GM19025 (cell line): ENCODE measurements around the gene TBC1D21.

Experiments used
- ATAC-seq: cut with Tn5 transposase; IDR thresholded peaks from one replicate; pipeline ENCODE4 v1.9.1; 2021; ENCODE audit warnings: mild to moderate bottlenecking, low read depth, moderate library complexity; ENCODE audit not compliant: unreplicated experiment

TBC1D21 gene, protein sequence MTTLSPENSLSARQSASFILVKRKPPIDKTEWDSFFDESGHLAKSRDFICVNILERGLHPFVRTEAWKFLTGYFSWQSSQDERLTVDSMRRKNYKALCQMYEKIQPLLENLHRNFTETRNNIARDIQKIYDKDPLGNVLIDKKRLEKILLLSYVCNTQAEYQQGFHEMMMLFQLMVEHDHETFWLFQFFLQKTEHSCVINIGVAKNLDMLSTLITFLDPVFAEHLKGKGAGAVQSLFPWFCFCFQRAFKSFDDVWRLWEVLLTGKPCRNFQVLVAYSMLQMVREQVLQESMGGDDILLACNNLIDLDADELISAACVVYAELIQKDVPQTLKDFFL

DNA sequence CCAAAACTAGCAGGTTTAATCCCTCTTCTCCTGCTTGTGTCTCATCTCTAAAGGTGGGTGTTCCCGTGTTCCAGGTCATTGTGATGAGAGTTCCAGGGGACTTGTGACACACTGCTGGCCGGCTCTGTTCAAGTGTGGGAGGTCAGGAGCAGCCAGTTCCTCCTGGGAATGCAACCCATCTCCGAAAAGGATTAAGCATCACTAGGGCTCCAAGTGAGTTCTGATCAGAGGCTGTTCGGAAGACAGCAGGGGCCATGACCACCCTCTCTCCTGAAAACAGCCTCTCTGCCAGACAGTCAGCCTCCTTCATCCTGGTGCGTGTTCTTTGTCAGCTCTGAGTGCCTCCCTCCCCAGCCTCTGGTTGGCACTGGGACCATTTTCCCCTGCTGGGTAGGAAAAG lies at the start of gene TBC1D21:
TSS of gene TBC1D21 (plus strand) at position 109 of the 400 bp plus-strand sequence. CDS start at position 255, 146 bp downstream.
- no peak for ATAC-seq

DNA sequence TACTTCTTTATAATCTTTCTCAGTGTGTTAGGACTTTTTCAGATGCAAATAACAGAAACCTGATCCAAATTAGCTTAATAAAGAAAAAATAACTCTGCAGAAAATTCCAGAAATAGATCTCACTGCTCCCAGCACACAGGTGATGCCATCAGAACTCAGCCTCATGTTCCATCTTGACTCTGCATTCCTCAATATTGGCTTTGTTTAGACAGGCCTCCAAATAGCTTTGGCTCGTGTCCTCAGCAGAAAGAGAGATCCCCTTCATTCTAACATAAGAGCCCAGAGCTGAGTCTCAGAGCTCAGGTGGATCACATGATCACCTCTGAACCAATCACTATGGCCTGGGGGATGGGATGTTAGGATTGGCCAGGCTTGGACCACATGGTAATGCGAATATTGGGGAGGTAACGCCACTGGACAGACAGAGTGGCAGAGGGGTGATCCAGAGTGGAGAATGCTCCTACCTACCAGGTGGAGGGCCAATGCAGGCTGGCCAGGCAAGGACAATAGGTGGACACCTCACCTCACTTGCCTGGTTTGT lies 46.6 kb upstream of the TBC1D21 start:
- no peak for ATAC-seq

DNA sequence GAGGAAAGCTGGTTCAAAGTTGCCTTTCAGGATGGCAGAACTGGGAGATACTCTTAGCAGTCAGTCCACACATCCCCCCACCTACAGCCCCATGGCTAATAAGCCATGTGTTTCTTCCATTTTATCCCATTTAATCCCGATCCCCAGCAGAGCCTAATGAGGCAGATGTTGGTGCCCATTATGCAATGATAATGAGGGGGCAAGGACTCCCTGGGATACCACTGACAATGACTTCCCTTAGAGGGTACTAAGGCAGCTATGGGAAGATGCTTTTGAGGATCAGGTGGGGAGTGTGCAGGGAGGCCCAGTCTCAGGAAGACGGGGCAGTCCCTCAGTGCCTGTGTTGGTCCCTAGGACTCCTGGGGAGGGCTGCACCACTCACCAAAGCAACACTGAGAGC lies 43.8 kb upstream of the TBC1D21 start:
- no peak for ATAC-seq

DNA sequence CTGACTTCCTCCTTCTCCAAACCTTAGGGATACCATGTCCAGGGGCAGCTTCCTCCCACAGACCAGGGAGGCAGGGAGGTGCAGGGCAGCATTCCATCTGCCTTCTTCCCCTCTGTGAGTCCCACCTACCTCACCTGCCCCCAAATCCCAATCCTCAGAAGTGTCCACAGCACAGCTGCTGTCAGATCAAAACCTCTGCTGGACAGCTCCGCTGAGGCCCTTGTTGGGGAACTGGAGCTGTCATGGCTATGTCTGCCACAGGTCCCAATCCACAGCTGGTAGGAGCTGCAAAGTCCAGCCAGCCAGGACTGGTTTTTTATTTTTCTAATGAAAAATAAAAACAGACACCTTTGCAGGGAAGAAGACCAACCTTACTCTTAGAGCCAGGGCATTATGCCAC lies 40.7 kb upstream of the TBC1D21 start:
- ATAC-seq, result no peak

DNA sequence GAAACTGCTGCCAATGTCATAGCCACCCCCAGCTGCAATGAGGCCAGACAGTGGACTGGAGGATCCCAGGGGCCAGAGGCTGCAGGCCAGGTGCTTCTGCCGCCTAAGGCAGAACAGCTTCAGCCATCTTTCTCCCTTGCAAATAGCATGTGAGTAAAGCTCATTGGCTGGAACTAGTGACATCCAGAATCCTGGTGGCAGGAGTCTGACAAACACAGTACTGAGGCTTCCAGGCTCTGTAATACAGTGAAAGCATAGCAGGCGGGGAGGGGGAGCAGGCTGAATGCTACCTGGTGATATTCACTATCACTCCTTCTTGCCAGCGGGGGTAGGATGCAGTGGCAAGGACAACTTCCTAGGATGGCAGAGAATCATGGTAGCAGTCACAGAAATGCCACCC lies 36.5 kb upstream of the TBC1D21 start:
- no peak for ATAC-seq

DNA sequence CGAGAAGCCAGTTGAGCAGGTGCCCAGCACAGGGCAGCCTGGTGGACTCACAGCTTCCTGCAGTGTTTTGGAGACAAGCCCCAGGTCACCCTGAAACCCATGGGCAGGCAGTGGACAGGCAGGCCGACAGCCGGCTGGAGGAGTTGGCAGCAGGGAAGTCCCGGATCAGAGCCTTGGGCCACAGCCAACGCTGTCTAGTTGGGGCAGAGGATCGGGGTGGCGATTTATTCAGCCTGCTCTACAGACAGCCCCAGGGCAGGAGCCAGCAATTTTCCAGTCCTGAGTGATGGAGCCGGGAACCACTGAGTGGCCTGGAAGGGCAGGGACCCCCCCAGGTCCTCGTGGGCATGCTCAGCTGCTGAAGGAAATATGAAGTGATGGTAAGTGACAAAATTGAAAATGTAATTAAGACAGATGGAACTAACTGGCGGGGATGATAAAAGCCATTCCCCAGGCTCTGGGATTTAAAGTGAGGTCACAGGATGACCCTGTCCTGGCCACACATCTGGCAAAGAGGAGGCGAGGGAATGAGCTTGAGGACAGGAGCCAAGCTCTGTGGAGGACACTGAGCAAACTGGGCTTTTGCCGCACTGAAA lies 34.4 kb upstream of the TBC1D21 start:
- no peak for ATAC-seq

DNA sequence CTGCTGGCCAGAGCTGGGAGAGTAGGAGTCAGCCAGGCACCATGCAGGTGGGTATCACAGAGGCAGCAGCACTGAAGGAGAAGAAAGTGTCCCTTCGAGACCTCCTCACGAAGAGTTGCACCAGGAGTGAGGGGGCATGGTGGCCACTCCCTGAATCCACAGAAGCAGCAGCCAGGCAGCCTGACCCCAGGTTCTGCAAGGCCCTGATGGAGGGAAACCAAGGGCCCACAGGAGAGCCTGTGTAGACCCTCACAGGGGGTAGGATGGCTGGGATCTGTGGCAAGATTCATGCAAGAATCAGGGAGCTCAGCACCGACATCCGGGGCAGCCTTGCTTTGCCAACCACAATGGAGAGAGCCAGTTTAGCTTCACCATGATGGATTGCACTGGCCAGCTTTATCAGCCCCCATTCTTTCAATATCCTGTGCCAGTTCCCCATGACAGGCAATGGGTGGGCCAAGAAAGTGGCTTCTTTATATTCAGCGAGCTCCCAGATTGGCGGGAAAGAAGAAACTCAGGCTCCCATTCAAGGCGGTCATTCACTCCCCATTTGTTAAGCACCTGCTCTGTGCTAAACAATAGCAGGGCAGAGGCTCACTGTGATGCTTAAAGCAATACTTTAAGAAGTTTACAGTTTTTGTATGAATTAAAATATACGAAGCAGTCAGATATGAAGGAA lies 33.5 kb upstream of the TBC1D21 start:
- no peak for ATAC-seq

DNA sequence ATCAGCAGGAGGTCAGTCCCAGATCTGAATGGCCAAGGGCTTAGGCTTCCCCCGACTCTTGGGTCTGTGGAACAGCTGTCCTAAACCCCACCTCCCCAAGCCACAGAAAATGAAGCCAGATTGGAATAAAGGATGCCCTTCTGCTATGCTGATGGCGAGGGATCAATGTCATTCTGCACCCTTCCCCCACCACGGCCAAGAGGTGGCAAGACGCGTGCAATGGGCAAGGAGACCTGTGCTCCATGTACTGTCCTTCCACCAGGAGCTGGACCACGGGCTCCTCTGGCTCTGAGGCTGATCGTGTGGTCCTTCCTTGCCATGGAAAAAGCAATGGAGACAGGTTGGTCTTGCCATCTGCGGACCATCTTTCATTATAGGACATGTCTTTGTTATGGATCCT lies 32.6 kb upstream of the TBC1D21 start:
- no peak for ATAC-seq

DNA sequence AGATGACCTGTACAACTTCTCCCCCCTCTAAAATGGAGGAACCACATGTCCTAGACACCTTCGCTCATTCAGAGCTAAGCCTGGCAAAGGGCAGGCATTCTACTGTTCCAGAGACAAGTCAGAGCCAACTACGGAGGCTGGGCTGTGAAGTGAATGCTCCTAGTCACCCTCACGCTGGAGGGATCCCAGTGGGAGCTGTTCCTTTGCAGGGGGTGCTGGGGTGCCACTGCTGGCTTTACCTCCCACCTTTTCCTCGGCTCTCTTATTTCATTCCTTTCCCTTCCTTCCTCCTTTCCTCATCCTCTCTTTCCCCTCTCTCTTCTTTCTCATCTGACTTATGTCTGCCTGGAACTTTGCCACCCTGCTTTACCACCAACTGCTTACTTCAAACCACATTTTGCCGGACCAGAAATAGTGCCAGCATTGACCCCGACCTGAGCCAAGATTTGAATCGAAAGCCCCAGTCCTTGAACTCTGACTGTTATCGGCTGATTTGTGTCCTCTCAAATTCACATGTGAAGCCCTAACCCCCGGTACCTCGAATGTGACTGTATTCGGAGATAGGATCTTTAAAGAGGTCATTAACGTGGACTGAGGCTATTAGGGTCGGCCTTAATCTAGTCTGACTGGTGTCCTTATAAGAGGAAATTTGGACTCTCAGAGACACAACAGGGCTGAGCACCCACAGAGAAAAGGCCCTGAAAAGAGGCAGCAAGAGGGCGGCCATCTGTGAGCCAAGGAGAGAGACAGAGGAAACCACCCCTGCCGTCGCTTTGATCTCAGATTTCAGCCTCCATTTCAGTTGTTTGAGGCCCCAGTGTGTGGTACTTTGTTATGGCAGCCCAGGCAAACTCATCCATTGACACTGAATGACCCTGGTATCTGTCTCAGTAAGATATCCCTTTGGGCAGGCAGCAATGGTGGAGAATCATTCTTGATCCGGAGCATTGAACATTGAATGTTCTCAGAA lies 31.3 kb upstream of the TBC1D21 start:
- ATAC-seq, result no peak

DNA sequence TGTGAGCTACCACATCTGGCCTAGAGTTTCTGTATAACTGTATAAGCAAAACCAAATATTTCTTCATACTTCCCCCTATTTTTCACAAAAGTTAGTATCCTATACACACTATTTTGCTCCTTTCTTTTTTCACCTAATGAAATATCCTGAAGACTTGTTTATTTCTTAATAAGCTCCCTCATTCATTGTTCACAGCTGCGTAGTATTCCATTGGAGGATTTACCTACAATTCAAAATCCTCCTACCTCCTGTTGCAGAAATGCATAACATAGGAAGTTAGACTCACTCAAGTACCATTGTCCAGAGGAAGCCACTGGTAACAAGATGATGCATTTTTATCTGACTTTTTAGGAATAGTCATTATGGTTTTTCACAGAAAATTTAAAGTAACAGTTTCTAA lies 29.6 kb upstream of the TBC1D21 start:
- ATAC-seq, result no peak

DNA sequence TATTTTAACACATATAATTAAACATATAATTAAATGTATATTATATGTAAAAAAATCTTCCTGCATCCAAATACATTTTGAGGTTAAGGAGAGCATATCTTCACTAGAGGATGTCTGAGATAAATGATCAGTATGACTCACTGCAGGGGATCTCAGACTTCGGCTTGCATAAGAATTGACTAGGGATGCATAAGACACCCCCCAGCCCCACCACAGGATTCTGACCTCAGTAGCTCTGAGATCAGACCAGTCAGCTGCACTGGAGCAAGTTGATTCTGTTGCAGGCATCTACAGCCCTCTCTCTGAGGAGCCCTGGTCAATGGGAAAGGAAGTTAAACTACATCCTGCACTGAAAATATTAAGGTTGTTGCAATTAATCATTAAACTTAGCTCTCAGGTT lies 29.0 kb upstream of the TBC1D21 start:
- no peak for ATAC-seq

DNA sequence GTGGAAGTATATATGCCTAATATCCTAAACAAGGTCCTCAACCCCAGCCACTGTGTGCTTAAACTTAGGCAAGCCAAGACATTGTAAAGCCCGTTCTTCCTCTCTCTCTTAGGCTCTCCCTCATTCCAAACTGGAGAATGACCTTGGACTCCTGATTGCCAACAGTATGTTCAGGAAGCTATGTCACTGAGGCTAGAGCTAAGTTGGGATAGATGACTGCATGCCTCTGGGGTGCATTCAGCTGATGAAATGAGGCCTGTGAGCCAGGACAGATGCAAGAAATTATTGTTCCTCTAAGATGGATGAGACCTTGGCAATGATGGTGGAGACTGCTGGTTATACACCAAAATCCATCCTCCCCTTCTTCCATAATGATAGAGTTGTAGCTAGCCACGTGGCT lies 27.9 kb upstream of the TBC1D21 start:
- no peak for ATAC-seq

DNA sequence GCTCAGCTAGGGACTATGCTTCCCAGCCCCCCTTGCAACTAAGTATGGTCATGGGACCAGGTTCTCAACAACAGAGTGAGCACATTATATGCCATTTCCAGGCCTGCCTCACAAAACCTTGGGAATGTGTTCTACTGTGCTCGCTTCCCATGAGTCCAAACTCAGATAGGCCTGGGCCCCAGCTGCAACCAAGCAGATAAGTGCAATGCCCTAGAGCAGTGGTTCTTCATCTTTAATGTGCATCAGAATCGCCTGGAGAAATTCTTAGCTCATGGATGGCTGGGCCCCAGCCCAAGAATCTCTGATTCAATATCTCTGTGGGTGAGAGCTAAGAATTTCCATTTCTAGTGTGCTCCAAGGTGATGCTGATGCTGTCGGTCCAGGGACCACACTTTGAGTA lies 27.5 kb upstream of the TBC1D21 start:
- ATAC-seq, result no peak

DNA sequence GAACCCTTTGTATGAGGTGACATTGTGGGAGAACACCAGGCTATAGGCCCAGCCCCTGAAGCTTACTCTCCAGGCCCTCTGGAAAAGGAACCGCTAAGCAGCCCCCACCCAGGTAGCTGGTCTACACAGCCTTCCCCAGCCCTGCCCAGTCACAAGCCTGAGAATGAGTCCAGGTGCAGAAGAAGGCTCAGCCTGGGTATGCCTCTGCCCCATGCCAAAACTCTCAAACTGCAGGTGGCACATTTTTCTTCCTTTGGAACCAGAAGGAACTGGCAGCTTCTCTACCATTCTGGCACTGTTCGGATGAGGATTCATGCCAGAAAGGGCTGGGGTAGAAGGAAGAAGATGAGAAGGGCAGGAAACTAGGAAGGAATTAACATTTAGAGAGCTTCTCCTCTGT lies 23.7 kb upstream of the TBC1D21 start:
- no peak for ATAC-seq

DNA sequence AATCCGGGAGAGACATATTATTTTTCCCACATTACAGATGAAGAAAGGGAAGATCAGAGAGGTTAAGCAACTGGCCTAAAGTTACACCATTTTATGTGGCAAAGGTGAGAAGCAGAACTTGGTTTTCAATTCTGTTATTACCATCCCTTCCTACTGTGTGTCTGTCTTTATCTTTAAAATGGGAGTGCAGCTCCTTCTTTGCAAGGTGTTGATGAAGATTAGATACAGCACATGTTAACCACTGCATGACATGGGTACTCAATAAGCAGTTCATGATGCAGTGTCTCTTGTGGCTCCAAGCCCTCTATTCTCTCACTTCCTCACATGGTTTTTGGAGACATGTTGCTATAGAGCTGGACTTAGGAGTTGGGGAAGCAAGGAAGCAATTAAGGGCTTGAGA lies 23.1 kb upstream of the TBC1D21 start:
- no peak for ATAC-seq

DNA sequence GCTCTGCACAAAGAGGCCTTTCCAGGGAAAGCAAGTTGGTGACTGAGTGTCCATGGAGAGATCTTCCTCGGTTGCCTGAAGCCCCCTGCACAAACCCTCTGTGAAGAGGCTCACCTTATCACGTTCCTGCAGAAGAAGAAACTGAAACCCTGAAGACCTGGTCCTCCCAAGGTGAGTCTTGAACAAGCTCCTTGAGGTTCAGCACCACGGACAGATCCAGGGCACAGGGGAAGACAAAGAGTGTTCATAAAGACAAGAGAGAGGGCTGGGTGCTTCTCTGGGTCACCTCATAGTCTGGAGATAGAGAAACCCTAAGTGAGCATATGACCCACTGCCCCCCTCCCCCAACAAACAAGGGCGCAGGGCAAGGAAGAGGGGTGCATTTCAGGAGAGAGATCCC lies 21.7 kb upstream of the TBC1D21 start:
- no peak for ATAC-seq

DNA sequence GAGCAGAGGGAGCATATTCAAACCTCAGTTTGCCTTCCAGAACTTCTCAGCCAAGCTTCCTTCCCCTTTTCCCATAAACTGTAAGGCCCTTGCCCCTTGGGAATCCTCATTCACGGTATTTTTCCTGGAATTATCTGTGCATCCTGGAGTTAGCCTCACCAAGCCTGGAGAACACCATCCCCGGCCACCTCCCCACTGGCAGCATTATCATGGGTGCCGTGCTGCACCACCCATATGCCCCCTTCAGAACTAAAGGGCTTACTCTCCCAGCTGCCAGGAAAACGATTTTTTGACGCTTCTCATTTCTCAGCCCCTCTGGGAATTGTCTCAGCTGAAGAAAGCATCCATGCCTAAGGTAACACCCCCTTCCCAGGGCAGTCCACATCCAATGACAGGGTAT lies 20.9 kb upstream of the TBC1D21 start:
- no peak for ATAC-seq

DNA sequence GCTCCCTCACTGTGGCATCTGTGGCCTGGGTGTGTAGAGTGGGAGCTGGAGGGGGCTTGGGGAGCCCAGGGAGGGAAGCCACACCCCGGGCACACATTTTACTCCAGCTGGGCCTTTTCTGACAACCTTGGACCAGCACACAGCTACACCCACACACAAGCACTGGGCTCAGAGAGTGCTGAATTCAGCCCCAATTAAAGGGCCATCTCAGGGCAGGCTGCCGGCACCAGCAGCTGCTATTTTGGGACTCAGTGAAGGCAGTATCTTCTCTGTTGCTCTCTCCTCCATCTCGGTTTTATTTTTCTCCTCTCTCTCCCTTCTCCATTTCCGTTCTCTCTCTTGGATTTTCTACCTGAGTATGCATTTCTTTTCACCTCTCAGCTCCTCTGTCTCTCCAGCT lies 19.1 kb upstream of the TBC1D21 start:
- no peak for ATAC-seq

DNA sequence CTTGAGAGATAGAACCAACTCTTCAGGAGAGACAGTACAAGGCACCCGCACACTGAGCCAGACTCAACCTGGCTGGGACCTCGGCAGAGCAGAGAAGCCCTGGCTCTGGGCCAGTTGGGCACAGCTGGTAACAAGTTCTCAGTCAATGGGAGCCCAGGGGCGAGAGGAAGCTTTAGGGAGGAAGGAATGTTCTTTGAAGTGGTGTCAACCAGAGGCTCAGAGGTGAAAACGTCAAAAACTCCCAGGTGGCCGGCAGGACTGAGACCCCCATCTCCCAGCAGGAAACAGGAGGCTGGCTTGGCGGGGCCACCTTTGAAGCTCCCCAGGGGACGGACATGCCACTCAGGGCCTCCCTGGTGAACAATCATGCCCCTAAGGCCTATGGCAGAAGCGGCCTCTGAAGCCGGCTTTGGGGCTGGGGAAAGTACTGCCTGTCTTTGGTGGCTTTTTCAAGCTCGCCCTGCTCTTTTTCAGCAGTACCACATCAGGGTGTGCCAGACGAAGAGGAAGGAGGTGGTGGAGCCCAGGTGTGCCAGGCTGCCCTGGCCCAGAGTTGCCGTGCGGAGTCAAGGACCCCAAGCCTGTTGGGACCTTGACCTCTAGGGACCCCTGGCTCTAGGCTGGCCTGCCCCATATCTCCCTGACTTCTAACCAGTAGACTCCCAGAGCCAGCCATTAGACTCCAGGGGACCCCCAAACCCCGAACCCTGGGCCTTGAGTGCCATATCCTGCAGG lies 16.7 kb upstream of the TBC1D21 start:
- ATAC-seq, result no peak
